GM21526 (cell line): Measurements from ENCODE around the gene OLFML2B.

Experiments used
- ATAC-seq: cut with Tn5 transposase; IDR thresholded peaks from one replicate; pipeline ENCODE4 v1.9.1; 2021; ENCODE audit warnings: moderate library complexity; ENCODE audit not compliant: unreplicated experiment, low FRiP score

The OLFML2B gene

DNA sequence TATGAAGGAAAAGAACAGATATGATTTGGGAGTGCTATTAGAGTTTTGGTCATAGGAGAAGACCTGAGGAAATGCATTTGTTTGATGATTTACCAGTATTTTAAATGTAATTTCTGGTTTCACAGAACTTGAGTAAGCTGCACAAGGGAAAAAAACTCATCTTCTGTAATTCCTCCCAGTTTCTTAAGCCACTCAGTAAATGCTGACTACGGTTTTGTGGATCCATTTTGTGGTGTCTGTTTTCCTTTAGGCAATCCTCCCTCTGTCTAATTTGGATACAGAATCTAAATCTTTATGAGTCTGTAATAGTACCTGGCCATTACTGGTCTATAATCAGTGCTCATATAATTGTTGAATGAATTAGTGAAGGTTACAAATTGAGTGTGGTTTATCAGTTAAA, 72.0 kb downstream of the OLFML2B start:
- ATAC-seq = no peak

DNA sequence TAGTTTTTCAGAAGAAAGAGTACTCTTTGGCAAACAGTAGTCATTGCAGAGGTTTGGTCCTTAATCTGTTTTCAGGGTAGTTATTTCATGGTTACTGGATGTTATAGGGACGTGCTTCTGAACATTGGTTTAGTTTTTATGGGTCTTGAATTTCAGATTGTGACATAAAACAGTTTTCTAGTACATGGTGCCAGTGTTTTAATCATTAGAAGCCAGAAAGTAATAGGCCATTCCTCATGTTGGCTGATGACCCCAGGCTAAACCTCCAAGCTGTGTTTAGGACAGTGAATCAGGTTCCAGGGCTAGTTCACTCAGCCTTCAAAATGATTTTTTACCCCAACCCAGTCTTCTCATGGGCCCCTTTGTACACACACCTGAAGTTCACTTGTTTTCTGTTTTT, 73.3 kb downstream of the OLFML2B start:
- no peak for ATAC-seq

DNA sequence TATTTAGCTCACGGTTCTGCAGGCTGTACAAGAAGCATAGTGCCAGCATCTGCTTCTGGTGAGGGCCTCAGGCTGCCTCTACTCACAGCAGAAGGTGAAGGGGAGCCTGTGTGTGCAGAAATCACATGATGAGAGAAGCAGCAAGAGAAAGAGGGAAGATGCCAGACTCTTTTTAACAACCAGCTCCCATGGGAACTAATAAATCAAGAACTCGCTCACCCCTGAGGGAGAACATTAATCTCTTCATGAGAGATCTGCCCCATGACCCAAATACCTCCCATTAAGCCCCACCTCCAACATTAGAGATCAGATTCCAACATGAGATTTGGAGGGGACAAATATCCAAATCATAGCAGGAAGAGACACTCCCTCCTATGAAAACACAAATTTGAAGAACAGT, 74.1 kb downstream of the OLFML2B start:
- ATAC-seq = no peak

DNA sequence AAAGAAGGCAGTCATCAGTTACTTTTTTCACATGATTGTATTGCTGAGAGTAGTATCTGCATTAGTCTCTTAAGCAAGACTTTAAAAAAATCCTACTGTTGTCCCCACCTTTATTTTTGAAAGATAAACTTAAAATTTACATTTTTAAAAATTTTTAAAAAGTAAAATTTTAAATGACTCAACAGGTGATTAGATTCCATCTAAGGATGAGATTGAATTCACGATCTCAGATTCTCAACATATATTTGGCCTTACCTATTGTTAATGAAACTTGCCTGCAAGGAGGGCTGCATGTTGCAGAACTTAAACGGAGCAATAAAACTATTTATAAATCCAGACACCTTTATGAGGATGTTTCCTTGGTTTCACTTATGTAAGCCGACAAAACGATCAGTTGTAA, 75.2 kb downstream of the OLFML2B start:
- no peak for ATAC-seq

DNA sequence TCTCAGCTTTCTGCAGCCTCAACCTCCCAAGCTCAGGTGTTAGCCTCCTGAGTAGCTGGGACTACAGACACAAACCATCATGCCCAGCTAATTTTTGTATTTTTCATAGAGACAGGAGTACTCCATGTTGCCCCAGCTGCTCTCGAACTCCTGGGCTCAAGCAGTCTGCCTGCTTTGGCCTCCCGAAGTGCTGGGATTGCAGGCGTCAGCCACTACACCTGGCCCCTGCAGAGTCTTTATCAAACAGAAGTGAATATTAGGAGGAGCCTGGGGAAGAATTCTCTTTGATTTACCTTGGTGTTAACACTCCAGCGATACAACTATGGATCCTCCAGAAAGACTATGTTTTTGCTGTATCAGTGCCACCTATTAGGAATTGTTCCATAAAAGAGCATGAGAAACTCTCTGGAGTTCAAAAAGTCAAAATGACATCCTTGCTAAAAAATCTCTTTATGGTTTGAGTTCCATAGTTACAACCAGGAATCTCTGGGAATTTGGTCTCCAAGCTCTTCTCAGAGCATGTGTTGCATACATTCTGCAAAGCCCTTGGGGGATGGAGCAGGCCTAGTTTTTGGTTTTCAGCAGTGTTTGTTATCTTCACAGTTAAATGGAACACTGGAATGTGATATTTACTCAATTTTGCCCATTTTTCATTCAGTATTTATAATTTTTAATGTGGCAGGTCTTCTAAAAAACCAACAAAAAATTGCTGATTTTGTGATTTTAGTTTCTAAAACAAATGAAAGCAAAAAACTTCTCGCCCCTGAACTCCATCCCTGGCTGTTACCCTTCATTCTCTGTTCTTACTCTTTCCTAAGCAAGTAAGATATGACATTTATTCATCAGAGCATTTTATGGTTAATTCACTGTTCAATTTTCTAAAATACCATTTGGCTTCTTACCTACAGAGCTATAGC, 77.3 kb downstream of the OLFML2B start:
- no peak for ATAC-seq

DNA sequence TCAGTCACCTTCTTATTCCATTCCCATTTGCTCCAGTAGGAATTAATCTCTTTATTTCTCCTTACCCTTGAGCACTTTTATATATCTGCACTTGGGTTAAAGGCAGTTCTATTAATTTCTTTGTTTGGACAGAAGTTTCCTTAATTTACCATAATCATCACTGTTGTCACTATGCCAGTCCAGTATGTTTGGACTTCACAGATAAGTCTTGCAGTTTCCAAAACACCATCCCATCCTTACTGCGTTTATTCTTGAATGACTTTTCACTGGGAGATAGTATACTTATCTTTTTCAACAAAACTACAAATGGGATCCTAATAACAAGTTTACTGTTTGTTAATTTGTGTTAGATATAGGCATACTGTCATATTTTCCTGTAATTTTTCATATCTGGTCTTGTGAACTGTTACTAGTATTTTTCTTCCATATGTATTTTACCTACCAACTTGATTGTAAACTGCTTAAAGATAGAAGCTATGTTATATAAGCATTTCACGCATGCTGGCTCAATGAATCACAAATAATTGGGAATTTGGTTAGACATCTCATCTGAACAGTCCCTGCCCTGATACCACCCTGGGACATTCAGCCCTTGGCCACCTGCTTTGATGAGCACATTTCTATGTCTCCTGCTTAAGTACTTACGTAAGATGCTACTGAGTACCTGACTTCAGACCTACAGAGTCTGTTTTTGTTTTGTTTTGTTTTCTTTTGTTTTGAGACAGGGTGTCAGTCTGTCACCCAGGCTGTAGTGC, 78.2 kb downstream of the OLFML2B start:
- ATAC-seq = no peak

DNA sequence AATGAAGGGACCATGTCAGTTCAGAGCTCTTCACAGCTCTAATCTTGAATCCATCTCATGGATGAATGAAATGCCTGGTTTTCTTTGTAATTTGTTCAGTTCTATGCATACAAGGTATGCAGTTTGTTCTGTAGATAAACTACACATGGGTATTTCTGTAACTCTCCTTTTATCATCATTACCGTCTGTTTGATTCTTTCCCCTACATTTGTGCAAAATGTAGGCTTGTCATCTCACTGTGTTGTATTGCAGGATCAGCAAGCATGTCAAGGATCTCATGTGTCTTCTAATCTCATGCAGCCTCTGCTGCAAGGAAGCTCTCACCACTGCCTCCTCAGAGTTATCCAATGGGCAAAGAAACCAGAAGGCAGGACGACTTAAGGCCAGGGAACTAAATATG, 79.3 kb downstream of the OLFML2B start:
- no peak for ATAC-seq

DNA sequence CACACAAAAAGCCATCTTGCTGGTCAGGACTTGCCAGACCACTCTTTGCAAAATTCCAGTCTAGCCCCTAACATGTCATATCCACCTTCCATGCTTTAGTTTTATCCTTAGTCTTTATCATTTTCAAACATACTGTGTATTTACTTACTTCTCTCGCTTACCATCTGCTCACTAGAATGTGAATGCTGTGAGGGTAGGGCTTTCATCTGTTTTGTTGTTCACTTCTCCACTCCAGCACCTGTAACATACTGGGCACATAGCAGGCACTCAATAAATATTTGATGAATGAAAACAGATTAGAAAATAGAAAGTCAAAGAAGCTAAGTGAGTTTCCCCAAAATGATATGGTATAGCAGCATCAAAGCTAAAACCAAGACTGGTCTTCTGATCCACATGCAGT, 79.9 kb downstream of the OLFML2B start:
- ATAC-seq = no peak

DNA sequence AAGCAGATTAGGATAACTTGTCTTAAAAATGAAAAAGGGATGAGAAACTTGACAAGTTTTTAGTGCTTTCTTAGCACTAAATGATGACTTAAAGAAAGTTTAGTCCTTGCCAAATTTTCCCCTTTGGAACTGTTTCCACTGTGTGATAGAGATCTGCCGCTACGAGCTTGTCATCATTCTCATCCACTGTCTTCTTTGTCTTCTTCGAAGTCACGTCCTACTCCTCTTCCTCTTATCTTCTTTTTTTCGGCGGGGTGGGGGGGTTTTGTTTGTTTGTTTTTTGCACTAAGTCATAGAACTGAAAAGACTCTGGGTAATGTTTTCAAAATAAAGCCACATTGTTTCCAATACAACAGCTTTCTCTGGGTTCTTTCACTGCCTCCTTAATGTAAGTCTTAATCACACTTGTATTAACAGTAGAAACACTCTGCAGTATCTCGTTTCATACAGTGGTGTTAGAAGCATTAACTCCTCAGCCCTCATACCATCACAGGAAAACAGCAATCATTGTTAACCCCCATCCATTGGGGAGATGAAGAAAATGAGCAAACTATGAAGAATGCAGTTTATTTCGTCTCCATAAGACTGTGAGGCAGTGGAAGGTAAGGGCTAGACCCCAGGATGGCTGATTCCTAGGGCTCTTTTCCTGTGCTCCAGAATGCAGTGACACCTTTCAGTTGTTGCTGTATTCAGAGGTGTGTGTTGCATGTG, 81.8 kb downstream of the OLFML2B start:
- no peak for ATAC-seq

DNA sequence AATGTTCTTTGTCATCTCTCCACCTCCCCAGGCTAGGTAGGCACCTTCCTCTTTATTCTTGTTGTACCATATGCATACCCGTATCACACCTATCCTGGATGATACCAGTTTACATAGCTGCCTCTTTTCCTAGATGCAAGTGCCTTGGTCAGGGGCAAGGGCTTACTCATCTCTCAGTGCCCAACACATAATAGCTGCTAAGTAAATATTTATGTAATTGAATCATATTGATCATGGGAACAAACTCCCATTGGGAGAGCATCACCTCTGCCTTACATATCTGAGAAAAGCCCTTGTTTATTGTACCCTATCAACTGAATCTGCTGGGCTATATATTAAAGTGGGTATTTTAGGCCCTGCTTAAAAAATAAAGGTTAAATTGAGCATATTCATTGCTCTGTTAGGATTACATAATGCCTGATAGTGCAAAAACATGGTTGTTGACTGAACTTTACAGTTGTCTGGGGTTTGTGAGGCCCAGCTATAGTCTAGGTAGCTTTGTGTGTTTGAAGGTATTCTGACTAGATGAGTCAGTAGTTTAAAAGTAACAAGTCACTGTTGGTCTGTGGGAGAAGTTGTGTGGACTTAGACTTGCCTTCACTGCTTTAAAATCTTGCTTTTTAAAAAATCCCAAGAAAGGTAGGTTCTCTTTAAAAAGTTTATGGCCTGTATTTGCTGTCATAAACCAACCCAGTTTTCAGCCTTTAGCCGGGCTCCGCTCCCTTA, 82.6 kb downstream of the OLFML2B start:
- no peak for ATAC-seq

DNA sequence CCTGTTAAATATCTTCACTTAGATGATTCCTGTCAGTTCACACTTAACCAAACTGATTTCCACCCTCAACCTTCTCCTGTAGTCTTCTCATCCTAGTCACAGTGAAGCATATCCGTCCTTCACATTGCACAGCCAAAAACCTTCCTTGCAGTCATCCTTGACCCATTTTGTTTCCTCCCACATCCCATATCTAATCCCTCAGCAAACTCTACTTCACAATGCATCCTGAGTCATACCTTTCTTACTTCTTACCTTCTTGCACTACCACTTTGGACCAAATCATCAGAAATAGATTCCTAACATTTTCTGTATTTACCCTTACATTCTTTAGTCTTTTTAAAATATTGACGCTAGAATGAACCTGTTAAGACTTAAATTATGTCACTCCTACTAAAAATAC, 86.9 kb downstream of the OLFML2B start:
- no peak for ATAC-seq

DNA sequence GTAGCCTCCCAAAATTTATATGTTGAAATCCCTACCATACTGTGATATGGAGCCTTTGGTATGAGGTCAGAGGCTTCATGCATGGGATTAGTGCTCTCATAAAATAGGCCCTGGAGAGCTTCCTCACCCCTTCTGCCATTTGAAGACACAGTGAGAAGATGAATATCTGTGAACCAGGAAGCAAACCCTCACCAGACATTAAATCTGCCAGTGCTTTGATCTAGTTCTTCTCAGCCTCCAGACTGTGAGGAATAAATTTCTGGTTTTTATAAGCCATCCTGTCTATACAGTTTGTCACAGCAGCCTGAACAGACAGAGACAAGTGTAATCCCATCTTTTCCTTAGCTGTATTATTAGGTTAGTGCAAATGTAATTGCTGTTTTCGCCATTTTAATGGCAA, 88.4 kb downstream of the OLFML2B start:
- ATAC-seq = no peak

DNA sequence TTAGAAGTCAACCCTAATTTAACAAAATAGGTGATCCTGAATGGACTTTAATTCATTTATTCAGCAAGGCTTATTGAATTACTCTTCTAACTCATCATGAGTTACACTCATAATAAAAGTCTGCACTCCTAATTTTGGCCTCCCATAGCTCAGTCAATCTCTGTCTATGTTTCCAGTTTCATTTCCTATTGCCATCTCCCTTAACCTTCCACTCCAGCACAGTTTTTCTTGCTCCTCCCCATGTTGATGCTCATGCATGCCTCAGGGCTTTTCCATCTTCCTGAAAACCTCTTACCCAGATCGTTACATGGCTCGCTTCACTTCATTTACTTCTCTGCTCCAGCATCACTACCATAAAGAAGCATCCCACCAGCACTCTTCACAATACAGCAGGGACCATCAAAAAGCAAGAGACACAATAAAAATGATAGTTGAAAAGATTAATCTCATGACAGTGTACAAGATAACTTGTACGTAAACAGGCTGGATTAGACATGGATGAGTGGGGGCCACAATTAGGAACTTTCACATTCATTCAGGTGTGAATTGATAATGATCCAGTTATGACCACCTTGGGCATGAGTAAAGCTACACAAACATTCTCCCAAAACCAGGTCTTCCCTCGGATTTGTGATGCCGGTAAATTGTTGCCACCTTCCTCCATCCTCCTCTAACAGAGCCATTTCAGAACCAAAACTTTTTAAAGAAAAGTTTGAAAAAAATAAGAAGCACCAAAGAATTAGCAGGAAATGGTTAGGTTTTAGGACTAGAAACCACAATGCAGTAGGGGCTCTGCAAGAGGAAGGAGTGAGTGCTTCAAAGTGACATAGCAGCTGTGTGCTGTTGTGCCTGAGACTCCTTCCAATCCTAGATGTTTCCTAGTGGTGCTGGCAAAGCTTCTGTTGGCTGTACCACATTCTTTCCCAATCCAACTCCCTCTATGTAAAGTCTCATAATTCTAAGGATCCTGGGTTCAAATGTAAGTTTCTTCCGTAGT, 89.8 kb downstream of the OLFML2B start:
- ATAC-seq = no peak
